ENCODE measurements around the gene GFY.

GRCh38 chr19:49391581-49392399, 33.4 kb upstream of the GFY start:
- TF ChIP-seq, protein P1, sequence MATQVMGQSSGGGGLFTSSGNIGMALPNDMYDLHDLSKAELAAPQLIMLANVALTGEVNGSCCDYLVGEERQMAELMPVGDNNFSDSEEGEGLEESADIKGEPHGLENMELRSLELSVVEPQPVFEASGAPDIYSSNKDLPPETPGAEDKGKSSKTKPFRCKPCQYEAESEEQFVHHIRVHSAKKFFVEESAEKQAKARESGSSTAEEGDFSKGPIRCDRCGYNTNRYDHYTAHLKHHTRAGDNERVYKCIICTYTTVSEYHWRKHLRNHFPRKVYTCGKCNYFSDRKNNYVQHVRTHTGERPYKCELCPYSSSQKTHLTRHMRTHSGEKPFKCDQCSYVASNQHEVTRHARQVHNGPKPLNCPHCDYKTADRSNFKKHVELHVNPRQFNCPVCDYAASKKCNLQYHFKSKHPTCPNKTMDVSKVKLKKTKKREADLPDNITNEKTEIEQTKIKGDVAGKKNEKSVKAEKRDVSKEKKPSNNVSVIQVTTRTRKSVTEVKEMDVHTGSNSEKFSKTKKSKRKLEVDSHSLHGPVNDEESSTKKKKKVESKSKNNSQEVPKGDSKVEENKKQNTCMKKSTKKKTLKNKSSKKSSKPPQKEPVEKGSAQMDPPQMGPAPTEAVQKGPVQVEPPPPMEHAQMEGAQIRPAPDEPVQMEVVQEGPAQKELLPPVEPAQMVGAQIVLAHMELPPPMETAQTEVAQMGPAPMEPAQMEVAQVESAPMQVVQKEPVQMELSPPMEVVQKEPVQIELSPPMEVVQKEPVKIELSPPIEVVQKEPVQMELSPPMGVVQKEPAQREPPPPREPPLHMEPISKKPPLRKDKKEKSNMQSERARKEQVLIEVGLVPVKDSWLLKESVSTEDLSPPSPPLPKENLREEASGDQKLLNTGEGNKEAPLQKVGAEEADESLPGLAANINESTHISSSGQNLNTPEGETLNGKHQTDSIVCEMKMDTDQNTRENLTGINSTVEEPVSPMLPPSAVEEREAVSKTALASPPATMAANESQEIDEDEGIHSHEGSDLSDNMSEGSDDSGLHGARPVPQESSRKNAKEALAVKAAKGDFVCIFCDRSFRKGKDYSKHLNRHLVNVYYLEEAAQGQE (IDR thresholded peaks at IDR 0.05; ENCODE audit: unreplicated experiment): no peak
- TF ChIP-seq CTCF (conservative IDR thresholded peaks at IDR 0.05; ENCODE audit: low read depth in 2 of 2): peak; percentile 98 to 100
